SKM-1 (cell line): ENCODE data around the gene PANK2.
"Not testable (repeated sequence)": the region's sequence is repeated elsewhere in the genome, so short reads cannot be mapped to it uniquely, and the experiment has no call there.

Experiments used
- DNase-seq: peaks from one replicate; lab custom pipeline; 2025; ENCODE audit not compliant: unreplicated experiment; lab: John Stamatoyannopoulos, UW

Gene PANK2

DNA sequence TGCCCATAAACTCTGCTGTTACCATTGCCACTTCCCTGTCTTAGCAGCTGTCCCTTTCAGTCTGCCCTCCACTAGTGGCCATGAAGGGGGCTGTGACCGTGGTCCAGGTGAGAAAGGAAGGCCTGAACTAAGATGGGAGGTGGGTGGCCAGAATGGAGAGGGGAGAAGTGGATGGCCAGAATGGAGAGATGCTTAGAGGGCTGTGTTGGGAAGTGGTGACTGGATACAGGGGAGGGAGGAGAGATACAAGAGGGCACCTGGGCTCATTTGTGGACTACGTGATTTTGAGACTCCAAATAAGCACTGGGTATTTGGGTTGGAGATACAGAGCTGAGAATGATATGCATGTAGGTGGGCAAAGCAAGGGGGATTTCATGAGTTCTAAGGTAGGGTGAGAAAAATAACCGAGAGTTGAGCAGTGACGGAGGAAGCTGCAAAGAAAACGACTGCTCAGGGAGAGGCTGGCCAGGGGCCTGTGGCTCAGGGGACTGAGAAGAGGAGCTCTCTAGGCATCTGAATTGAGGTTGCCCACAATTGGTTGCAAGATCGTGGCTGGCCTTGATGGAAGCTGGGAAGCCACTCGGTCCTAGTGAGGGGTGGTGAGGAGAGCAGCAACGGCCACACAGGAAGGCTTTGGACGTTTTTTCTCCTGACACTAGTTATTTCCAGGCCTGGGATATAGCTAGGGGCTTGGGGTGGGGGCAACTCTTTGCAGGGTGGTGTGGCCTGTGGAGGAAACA, 36.9 kb downstream of the PANK2 start:
- DNase-seq = no peak

- peak; percentile 28 for DNase-seq
Observed at GRCh38 chr20:3927486-3928291, 38.5 kb downstream of the PANK2 start.

GRCh38 chr20:3929713-3930060, 40.5 kb downstream of the PANK2 start:
- DNase-seq = no peak

- DNase-seq = no peak
Observed at GRCh38 chr20:3930265-3931206, 41.3 kb downstream of the PANK2 start.

GRCh38 chr20:3931664-3932063, 42.5 kb downstream of the PANK2 start:
- no peak for DNase-seq

DNA sequence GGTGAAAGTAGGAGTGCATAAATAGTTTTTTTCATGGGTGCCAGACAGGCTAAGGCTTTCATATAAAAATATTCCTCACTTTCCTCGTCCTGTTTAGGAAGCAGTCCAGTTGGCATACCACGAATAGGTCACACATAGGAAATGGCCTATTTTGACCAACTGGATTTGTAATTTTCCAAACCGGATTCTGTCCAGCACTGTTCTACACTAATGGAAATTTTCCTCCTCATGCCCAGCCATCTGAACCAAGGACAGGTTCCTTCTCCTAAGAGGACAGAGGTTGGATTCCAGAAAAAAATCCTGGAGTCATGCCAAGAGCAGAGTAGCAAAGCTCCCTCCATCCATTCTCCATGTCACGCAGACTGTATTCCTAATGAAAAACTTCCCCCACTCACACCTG, 43.1 kb downstream of the PANK2 start:
- DNase-seq = no peak

GRCh38 chr20:3932681-3933080, 43.5 kb downstream of the PANK2 start:
- DNase-seq = no peak

DNA sequence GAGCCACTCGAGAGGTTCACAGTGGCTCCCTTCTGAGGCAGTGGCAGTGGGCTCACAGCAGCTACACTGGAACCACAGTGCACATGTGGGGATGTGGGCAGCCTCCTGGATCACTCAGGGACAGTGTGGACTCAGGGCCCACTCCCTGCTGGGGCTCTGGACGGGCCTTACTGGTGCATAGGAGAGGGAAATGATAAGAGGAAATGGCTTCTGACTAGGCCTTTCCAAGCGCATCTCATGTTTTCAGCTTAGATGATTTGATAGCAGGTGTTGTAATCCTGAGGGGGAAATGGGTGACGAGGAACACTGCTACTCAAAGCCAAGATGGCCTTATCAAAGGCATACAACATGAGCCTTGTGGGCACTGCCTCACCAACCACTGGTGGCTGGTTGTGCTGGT, 44.0 kb downstream of the PANK2 start:
- no peak for DNase-seq

DNA sequence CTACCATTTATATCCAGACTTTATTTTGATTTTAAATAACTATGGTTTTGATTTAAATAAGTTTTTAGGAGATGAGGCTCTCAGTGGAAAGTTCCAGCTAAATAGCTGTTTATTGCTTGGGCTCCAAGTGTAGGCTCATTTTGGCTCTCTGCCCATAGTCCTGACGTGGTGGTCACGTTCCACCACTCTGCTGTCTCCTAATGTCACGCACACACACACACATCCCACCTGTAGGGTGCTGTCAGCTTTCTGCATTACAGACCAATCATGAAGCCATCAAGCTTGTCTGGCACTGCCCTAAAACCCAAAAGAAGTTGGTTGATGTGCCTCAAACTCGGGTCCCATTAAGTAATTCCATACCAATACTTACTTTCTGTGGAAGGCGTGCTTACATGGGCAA, 45.4 kb downstream of the PANK2 start:
- no peak for DNase-seq

- no peak for DNase-seq
Observed at GRCh38 chr20:3935295-3935955, 46.2 kb downstream of the PANK2 start.

- DNase-seq = no peak
Observed at GRCh38 chr20:3935956-3936340, 46.8 kb downstream of the PANK2 start.

DNA sequence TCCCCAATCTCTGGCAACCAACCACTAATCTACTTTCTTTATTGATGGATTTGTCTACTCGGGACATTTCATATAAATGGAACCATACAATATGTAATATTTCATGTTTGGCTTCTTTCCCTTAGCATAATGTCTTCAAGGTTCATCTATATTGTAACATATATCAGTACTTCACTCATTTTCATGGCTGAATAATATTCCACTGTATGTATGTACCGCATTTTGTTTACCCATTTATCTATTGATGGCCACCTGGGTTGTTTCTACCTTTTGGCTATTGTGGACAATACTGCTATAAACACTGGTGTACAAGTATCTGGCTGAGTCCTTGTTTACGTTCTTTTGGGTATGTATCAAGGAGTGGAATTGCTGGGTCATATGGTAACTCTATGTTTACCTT, 48.4 kb downstream of the PANK2 start:
- no peak for DNase-seq

DNA sequence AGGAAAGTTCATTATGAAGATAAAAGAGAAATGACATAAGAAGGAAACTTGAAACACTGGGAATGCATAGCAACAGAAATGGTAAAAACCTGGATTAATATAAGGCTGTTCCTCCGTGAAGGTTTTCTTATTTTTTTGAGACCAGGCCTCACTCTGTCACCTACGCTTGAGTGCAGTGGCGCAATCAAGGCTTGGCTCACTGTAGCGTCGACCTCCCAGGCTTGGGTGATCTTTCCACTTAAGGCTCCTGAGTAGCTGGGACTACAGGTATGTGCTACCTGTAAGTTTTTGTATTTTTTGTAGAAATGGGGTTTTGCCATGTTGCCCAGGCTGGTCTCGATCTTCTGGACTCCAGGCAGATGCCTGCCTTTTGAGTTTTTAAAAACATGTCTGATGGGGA, 51.7 kb downstream of the PANK2 start:
- DNase-seq = no peak

DNA sequence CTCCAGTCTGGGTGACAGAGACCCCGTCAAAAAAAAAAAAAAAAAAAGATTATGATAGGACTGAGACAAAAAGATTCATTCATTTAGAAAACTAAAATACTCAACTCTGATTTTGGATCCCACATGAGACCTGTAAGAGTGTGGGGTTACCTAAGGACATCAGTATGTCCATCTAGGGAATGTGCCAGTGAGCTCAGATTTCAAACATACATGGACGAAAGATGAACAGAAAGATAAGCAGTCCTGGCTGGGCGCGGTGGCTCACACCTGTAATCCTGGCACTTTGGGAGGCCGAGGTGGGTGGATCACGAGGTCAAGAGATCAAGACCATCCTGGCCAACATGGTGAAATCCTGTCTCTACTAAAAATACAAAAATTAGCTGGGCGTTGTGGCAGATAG, 57.5 kb downstream of the PANK2 start:
- not testable (repeated sequence) for DNase-seq

DNA sequence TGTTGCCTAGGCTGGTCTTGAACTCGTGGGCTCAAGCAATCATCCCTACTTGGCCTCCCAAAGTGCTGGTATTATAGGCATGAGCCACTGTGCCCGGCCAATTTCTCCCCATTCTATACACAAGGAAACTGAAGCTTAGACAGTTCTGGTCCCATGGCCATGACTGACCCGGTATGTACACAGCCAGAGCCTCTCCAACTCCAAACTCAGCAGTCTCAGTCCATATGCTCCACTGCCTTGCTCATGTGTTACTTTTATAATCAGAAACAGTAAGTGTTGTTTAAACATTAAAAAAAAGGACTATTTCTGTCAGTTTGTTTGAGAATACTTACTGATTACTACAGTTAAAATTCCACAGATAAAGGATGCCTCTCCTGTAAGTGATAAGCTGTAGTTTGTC, 75.5 kb downstream of the PANK2 start:
- DNase-seq = no peak

DNA sequence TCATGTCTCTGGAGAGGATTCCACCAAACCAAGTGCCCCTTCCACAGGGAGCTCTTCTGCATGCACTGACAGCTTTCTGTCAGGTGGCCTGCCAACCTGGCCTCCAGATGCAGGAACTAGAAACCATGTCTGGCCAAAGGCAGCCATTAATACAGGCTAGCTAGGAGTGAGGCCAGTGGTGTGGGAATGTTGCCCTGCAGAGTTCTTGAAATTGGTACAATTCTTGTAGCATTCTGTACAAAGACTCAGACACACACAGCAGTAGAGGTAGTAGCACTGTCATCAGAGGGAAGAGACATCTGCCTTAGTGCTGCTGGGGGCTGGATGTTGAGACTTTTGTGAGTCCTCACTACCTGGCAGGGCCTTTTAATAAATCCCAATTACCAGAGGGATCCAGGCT, 77.4 kb downstream of the PANK2 start:
- no peak for DNase-seq

- no peak for DNase-seq
Observed at GRCh38 chr20:3970016-3970415, 80.8 kb downstream of the PANK2 start.

DNA sequence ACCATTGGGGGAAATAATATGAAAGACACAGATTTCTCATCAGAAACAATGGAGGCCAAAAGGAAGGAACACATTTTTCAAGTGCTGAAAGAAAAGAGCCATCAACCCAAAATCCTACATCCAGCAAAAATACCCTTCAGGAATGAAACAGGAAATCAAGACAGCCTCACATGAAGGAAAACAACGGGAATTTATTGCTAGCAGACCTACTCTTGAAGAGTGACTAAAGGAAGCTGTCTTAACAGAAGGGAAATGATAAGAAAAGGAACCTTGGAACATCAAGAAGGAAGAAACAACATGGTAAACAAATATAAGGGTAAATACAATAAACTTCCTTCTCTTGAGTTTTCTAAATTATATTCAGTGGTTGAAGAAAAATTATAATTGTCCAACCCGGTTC, 82.0 kb downstream of the PANK2 start:
- no peak for DNase-seq

- no peak for DNase-seq
Observed at GRCh38 chr20:3972161-3972560, 83.0 kb downstream of the PANK2 start.

DNA sequence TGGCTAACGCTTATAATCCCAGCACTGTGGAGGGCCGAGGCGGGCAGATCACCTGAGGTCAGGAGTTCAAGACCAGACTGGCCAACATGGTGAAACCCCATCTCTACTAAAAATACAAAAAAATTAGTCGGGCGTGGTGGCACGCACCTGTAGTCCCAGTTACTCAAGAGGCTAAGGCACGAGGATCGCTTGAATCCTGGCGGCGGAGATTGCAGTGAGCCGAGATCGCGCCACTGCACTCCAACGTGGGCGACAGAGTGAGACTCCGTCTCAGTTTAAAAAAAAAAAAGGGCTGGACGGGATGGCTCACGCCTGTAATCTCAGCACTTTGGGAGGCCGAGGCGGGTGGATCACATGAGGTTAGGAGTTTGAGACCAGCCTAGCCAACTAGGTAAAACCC, 83.4 kb downstream of the PANK2 start:
- DNase-seq = not testable (repeated sequence)

GRCh38 chr20:3973705-3974104, 84.5 kb downstream of the PANK2 start:
- no peak for DNase-seq
